AG09309 (cell line): ENCODE measurements around the gene CYFIP1.

Experiments used
- DNase-seq: peaks from one replicate; pipeline ENCODE4 v3.0.0-alpha.2; 2010; ENCODE audit warnings: low read depth
- H3K4me3 ChIP-seq: 2 replicates; pipeline ENCODE4 v1.5.1; 2011; ENCODE audit warnings: mild to moderate bottlenecking, low read depth, low read length, moderate library complexity; ENCODE audit not compliant: control insufficient read depth
- CTCF ChIP-seq: IDR thresholded peaks from 2 replicates; pipeline ENCODE4 v1.5.1; 2011; ENCODE audit warnings: mild to moderate bottlenecking, low read depth, low read length, inconsistent platforms; ENCODE audit not compliant: insufficient read depth, control insufficient read depth; ENCODE audit errors: missing control alignments

Gene CYFIP1

DNA sequence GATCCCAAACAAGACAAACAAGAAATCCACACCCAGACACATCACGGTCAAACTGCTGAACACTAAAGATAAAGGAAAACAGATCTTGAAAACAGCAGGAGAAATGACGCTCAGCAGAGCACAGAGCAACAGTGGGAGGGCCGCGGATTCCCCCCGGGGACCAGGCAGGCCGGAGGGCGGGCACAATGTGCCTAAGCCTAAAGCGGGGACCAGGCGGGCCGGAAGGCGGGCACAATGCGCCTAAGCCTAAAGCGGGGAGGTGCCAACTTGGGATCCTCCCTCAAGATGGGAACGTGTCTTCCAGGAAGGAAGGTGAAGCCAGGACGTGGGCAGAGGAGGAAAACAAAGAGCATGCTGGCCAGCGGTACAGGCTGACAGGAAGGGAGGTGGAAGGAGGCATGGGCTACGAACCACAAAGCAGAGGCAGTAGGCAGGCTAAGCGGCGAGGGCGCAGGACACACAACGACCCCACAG, 31.1 kb downstream of the CYFIP1 start:
- no peak overlapping the region for H3K4me3 ChIP-seq
- TF ChIP-seq CTCF, result no peak
- DNase-seq, result no peak

DNA sequence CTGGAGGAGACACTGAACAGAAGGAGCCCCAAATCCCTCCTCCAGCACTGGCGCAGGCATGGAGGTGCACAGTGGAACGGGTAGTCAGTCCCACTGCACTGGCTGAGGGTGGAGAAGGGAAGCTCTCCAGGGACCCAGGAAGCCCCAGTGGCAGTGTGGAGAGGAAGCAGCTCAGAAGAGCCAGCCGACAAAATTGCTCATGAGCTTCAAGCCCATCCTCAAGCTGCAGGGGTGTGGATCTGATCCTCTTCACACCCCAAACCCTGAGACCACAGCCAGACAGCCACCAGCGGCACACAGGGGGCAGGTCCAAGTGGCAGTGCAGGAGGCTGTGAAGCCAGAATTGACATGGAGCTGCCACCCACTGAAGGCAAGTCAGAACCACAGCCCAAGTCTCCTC, 32.1 kb downstream of the CYFIP1 start:
- no peak overlapping the region for H3K4me3 ChIP-seq
- no peak for DNase-seq
- no peak for TF ChIP-seq CTCF

- no peak overlapping the region for H3K4me3 ChIP-seq
- DNase-seq, result no peak
- no peak for TF ChIP-seq CTCF
These were observed 32.8 kb downstream of the CYFIP1 start for GRCh38 chr15:22947101-22948000.

GRCh38 chr15:22945071-22945470, 35.1 kb downstream of the CYFIP1 start:
- no peak for TF ChIP-seq CTCF
- no peak for DNase-seq
- no peak overlapping the region for H3K4me3 ChIP-seq

DNA sequence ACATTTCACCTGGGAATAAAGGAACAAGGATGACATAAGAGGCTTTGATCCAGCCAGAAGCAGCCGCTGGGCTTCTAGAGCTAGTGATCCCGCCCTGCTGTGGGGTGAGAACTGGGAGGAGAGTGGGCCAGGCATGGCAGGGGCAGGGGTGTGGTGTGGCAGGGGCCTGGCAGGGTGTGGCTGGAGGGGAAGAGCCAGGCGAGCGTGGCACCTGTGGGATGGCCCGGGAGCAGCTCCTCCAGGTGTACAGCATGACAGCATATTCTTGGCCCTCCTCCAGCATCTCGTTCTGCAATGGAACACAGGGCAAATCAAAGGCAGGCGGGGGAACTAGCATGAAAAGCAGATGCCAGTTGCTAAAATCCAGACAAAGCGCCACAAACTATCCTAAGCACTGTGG, 35.5 kb downstream of the CYFIP1 start:
- DNase-seq, result no peak
- no peak overlapping the region for H3K4me3 ChIP-seq
- TF ChIP-seq CTCF, result no peak

DNA sequence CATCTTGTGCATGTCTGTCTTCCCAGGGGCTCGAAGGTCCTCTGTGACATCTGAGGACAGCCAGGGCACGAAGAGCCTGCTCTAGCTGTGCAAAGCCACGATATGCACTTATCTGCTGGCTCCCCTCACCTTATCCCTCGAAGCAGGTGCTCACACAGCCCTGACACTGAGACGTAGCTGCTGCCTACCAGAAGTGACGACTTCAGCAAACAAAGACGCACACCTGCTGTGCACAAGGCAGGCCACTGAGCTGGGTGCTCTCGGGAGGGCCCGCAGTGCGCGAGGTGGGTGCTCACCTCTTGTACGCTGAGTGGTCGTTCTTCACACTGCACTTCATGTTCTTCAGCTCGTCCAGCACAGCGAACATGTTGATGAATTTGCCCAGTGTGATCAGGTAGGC, 37.3 kb downstream of the CYFIP1 start:
- no peak for TF ChIP-seq CTCF
- H3K4me3 ChIP-seq, result no peak overlapping the region
- no peak for DNase-seq

GRCh38 chr15:22942306-22942855, 37.8 kb downstream of the CYFIP1 start:
- no peak for TF ChIP-seq CTCF
- no peak for DNase-seq
- no peak overlapping the region for H3K4me3 ChIP-seq
